SU-DHL-6 (cell line): ENCODE results near the gene PADI4.

Experiments
- H2AFZ ChIP-seq: fragments of 200-600 bp; sonication (generic); 2 replicates; pipeline ENCODE4 v1.6.1; 2014; ENCODE audit warnings: low read depth, mild to moderate bottlenecking, moderate library complexity, mixed read lengths, antibody characterized with exemption, low read length; ENCODE audit not compliant: severe bottlenecking
- H3F3A ChIP-seq: fragments of 200-600 bp; shearing (Covaris generic); 2 replicates; pipeline ENCODE4 v1.6.0; 2016; ENCODE audit warnings: antibody characterized with exemption, mild to moderate bottlenecking; ENCODE audit not compliant: insufficient read depth
- H3K27ac ChIP-seq: fragments of 200-600 bp; sonication (generic); 2 replicates; pipeline ENCODE4 v1.5.1; 2016; ENCODE audit warnings: low read depth, mild to moderate bottlenecking, low read length, moderate library complexity, mixed read lengths
- H3K27me3 ChIP-seq: fragments of 200-600 bp; sonication (generic), shearing (Covaris generic); 2 replicates; pipeline ENCODE4 v1.6.0; 2014; ENCODE audit warnings: mild to moderate bottlenecking, low read length
- H3K36me3 ChIP-seq: fragments of 200-600 bp; sonication (generic); 2 replicates; pipeline ENCODE4 v1.6.1; 2014; ENCODE audit warnings: mild to moderate bottlenecking, low read length, mixed read lengths
- H3K4me2 ChIP-seq: fragments of 300-600, 200-600 bp; shearing (Covaris generic), sonication (generic); 2 replicates; pipeline ENCODE4 v1.6.0; 2014; ENCODE audit warnings: low read length, low read depth, mild to moderate bottlenecking; ENCODE audit not compliant: poor library complexity, severe bottlenecking
- H3K4me3 ChIP-seq: fragments of 200-600 bp; sonication (generic); 2 replicates; pipeline ENCODE4 v1.5.1; 2014; ENCODE audit warnings: antibody characterized with exemption, low read length, mild to moderate bottlenecking, mixed read lengths; ENCODE audit not compliant: insufficient read depth, poor library complexity, severe bottlenecking
- H3K79me2 ChIP-seq: fragments of 200-600 bp; sonication (generic); 2 replicates; pipeline ENCODE4 v1.6.1; 2014; ENCODE audit warnings: mild to moderate bottlenecking, low read length, moderate library complexity; ENCODE audit not compliant: insufficient read depth
- H3K9ac ChIP-seq: fragments of 200-600 bp; sonication (generic); 2 replicates; pipeline ENCODE4 v1.7.0; 2014; ENCODE audit warnings: mild to moderate bottlenecking, low read length
- H3K9me2 ChIP-seq: fragments of 200-600 bp; sonication (generic); replicated peaks from 2 replicates; pipeline ENCODE4 v1.6.1; 2014; ENCODE audit warnings: low read length; ENCODE audit not compliant: insufficient read depth
- H3K9me3 ChIP-seq: fragments of 200-600 bp; sonication (generic); 2 replicates; pipeline ENCODE4 v1.6.1; 2014; ENCODE audit warnings: low read length, mixed read lengths; ENCODE audit not compliant: insufficient read depth
- H4K20me1 ChIP-seq: fragments of 200-600 bp; sonication (generic); 2 replicates; pipeline ENCODE4 v1.6.1; 2014; ENCODE audit warnings: low read depth, mild to moderate bottlenecking, antibody characterized with exemption, low read length, moderate library complexity, mixed read lengths
- EZH2phosphoT487 ChIP-seq: fragments of 200-600 bp; sonication (generic), shearing (Covaris generic); conservative IDR thresholded peaks from 2 replicates; pipeline ENCODE4 v1.6.1; 2018; ENCODE audit warnings: mild to moderate bottlenecking, antibody characterized with exemption, low read length, moderate library complexity, mixed read lengths
- TF ChIP-seq, protein P1 (sequence below): fragments of 200-600 bp; sonication (generic); IDR thresholded peaks from one replicate; pipeline ENCODE4 v1.5.1; 2017; ENCODE audit warnings: antibody characterized with exemption, mild to moderate bottlenecking, low read length, moderate library complexity; ENCODE audit not compliant: insufficient read depth, poor library complexity, severe bottlenecking

PADI4 gene

DNA sequence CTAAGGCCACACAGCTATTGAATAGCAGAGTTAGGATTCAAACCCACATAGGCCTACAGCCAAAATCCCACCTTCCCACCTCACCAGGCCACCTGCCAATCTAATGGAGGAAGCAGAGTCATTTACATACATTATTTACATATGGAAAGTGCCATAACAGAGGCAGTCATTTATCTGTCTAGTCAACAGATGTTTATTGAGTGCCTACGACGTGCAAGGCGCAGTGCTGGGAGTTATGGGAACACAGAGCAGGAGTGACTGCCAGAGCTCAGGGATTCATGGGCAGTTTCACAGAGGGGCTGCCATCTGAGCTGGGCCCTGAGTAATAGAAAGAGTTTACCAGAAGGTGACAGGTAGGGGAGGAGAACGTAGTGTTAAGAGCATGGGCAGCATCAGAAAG, 53.7 kb downstream of the PADI4 start:
- Histone ChIP-seq H3K27me3 (no peaks in the 10 kb centered on the region), H3K36me3 (no peaks in the 10 kb centered on the region; the same call in 1 of the 2 replicates), H3K27ac (no peak overlapping the region), H2AFZ (no peak overlapping the region), H3K4me2 (no peak overlapping the region), H3K9me2 (no peaks in the 10 kb centered on the region), H4K20me1 (no peaks in the 10 kb centered on the region), H3K4me3 (no peak overlapping the region), H3K79me2 (no peaks in the 10 kb centered on the region), H3F3A (no peaks in the 10 kb centered on the region), H3K9ac (no peak overlapping the region), H3K9me3 (no peaks in the 10 kb centered on the region)
- TF ChIP-seq, protein P1, sequence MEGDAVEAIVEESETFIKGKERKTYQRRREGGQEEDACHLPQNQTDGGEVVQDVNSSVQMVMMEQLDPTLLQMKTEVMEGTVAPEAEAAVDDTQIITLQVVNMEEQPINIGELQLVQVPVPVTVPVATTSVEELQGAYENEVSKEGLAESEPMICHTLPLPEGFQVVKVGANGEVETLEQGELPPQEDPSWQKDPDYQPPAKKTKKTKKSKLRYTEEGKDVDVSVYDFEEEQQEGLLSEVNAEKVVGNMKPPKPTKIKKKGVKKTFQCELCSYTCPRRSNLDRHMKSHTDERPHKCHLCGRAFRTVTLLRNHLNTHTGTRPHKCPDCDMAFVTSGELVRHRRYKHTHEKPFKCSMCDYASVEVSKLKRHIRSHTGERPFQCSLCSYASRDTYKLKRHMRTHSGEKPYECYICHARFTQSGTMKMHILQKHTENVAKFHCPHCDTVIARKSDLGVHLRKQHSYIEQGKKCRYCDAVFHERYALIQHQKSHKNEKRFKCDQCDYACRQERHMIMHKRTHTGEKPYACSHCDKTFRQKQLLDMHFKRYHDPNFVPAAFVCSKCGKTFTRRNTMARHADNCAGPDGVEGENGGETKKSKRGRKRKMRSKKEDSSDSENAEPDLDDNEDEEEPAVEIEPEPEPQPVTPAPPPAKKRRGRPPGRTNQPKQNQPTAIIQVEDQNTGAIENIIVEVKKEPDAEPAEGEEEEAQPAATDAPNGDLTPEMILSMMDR, result no peak
- no peak for TF ChIP-seq EZH2phosphoT487

- Histone ChIP-seq H3K4me3 (no peak overlapping the region), H3K9me2 (no peaks in the 10 kb centered on the region), H3K9me3 (no peaks in the 10 kb centered on the region), H4K20me1 (no peaks in the 10 kb centered on the region), H3F3A (no peaks in the 10 kb centered on the region), H2AFZ (no peak overlapping the region), H3K27me3 (no peaks in the 10 kb centered on the region), H3K27ac (no peak overlapping the region), H3K4me2 (no peak overlapping the region), H3K36me3 (no peaks in the 10 kb centered on the region; the same call in 1 of the 2 replicates), H3K79me2 (no peaks in the 10 kb centered on the region), H3K9ac (no peak overlapping the region)
- TF ChIP-seq, protein P1, result no peak
- TF ChIP-seq EZH2phosphoT487, result no peak
These were observed 55.4 kb downstream of the PADI4 start for GRCh38 chr1:17363351-17363750.

DNA sequence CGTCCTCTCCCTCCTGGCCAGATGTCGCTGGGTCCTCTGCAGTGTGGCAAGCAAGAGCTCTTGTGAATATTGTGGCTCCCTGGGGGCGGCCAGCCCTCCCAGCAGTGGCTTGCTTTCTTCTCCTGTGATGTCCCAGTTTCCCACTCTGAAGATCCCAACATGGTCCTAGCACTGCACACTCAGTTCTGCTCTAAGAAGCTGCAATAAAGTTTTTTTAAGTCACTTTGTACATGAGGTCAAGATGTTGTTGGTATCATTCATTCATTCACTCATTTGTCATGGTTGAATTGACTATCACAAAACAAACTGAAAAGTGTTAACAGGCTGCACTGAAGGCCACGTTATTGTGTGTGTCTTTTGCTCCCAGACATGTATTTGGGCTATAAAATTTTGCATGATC, 55.8 kb downstream of the PADI4 start:
- Histone ChIP-seq H4K20me1 (no peaks in the 10 kb centered on the region), H3K9me2 (no peaks in the 10 kb centered on the region), H3K4me2 (no peak overlapping the region), H3K9me3 (no peaks in the 10 kb centered on the region), H3K79me2 (no peaks in the 10 kb centered on the region), H2AFZ (no peak overlapping the region), H3K27ac (no peak overlapping the region), H3K9ac (no peak overlapping the region), H3F3A (no peaks in the 10 kb centered on the region), H3K4me3 (no peak overlapping the region), H3K27me3 (no peaks in the 10 kb centered on the region), H3K36me3 (no peaks in the 10 kb centered on the region; the same call in 1 of the 2 replicates)
- no peak for TF ChIP-seq EZH2phosphoT487
- TF ChIP-seq, protein P1, result no peak

- Histone ChIP-seq H3K9me2 (no peaks in the 10 kb centered on the region), H4K20me1 (no peaks in the 10 kb centered on the region), H3K27ac (no peak overlapping the region), H3K27me3 (no peaks in the 10 kb centered on the region), H2AFZ (no peak overlapping the region), H3F3A (no peaks in the 10 kb centered on the region), H3K79me2 (no peaks in the 10 kb centered on the region), H3K4me3 (no peak overlapping the region), H3K9ac (no peak overlapping the region), H3K4me2 (no peak overlapping the region), H3K9me3 (no peaks in the 10 kb centered on the region), H3K36me3 (no peaks in the 10 kb centered on the region; the same call in 1 of the 2 replicates)
- no peak for TF ChIP-seq EZH2phosphoT487
These were observed 57.3 kb downstream of the PADI4 start for GRCh38 chr1:17365293-17365692.
